GM23338 (cell line): Measurements from ENCODE around the gene NCKIPSD.
A peak's percentile ranks its signal among the peaks of the same experiment; 100 is the strongest.

Source experiments
- CREB1 ChIP-seq: fragments of 250-450 bp; sonication (Bioruptor Pico); IDR thresholded peaks from 2 replicates; pipeline ENCODE4 v1.5.0; 2020; ENCODE audit warnings: low read depth, mild to moderate bottlenecking, moderate library complexity
- EZH2 ChIP-seq: fragments of 200-600 bp; sonication (generic); IDR thresholded peaks from one replicate; pipeline ENCODE4 v1.8.0; 2017; ENCODE audit warnings: antibody characterized with exemption, mild to moderate bottlenecking, low read depth; ENCODE audit not compliant: unreplicated experiment
- EZH2phosphoT487 ChIP-seq: fragments of 200-600 bp; sonication (generic); IDR thresholded peaks from one replicate; pipeline ENCODE4 v1.8.1; 2018; ENCODE audit warnings: antibody characterized with exemption; ENCODE audit not compliant: unreplicated experiment
- JUNB ChIP-seq: IDR thresholded peaks from one replicate; pipeline ENCODE4 v1.6.1; 2016; ENCODE audit warnings: antibody characterized with exemption; ENCODE audit not compliant: unreplicated experiment
- NANOG ChIP-seq: IDR thresholded peaks from 2 replicates; pipeline ENCODE4 v1.6.1; 2016; ENCODE audit warnings: antibody characterized with exemption, borderline replicate concordance
- POLR2AphosphoS5 ChIP-seq: IDR thresholded peaks from 2 replicates; pipeline ENCODE4 v1.6.1; 2016; ENCODE audit warnings: antibody characterized with exemption, low read depth
- STAT1 ChIP-seq: IDR thresholded peaks from one replicate; pipeline ENCODE4 v1.6.1; 2016; ENCODE audit warnings: antibody characterized with exemption; ENCODE audit not compliant: unreplicated experiment
- ZNF114 ChIP-seq: fragments of 250-450 bp; sonication (Bioruptor Pico); IDR thresholded peaks from 2 replicates; pipeline ENCODE4 v1.5.0; 2020; ENCODE audit warnings: mild to moderate bottlenecking, moderate library complexity
- ZNF331 ChIP-seq: fragments of 250-450 bp; sonication (Bioruptor Pico); IDR thresholded peaks from 2 replicates; pipeline ENCODE4 v1.5.0; 2020; ENCODE audit warnings: low read depth, mild to moderate bottlenecking, moderate library complexity
- TF ChIP-seq, protein P1 (sequence below), 2 experiments: fragments of 200-600 bp in 1 of 2; sonication (generic) in 1 of 2; conservative IDR thresholded peaks; 2 replicates each; pipeline versions ENCODE4 v1.5.1 to v1.6.1; 2016 to 2017; ENCODE audit warnings: antibody characterized with exemption in 2 of 2, low read depth in 2 of 2, mild to moderate bottlenecking in 2 of 2, moderate library complexity in 1 of 2
- TF ChIP-seq, protein P2 (sequence below): IDR thresholded peaks from one replicate; pipeline ENCODE4 v1.6.1; 2018; ENCODE audit warnings: antibody characterized with exemption; ENCODE audit not compliant: unreplicated experiment
- TF ChIP-seq, protein P3 (sequence below): IDR thresholded peaks from 2 replicates; pipeline ENCODE4 v1.6.1; 2016; ENCODE audit warnings: antibody characterized with exemption
- TF ChIP-seq, protein P4 (sequence below): fragments of 250-450 bp; sonication (Bioruptor Pico); IDR thresholded peaks from 2 replicates; pipeline ENCODE4 v1.5.0; 2020; ENCODE audit warnings: mild to moderate bottlenecking, moderate library complexity

DNA sequence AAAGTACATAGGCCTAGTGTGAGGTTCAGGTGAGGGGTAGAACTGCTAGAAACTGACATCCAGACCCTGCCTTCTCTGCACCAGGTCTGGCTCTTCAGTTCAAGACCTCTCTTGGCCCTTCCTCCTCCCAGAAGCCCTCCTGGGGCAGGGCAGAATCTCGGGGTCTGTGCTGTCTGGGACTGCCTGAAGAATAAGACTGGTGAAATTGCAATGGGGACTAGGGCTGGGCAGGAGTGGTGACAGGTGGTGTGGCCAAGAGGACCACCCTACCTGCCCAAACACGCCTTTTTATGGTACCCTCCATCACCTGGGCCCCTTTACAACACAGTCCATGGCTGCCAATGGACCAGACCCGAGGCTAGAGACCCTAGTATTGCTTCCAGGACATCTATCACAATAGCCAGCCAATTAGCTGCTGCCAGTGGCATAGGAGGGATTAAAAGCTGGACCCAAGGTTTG lies 1.5 kb upstream of the NCKIPSD start:
- TF ChIP-seq, protein P1, sequence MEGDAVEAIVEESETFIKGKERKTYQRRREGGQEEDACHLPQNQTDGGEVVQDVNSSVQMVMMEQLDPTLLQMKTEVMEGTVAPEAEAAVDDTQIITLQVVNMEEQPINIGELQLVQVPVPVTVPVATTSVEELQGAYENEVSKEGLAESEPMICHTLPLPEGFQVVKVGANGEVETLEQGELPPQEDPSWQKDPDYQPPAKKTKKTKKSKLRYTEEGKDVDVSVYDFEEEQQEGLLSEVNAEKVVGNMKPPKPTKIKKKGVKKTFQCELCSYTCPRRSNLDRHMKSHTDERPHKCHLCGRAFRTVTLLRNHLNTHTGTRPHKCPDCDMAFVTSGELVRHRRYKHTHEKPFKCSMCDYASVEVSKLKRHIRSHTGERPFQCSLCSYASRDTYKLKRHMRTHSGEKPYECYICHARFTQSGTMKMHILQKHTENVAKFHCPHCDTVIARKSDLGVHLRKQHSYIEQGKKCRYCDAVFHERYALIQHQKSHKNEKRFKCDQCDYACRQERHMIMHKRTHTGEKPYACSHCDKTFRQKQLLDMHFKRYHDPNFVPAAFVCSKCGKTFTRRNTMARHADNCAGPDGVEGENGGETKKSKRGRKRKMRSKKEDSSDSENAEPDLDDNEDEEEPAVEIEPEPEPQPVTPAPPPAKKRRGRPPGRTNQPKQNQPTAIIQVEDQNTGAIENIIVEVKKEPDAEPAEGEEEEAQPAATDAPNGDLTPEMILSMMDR (conservative IDR thresholded peaks at IDR 0.05; ENCODE audit: low read depth in 2 of 2) = no peak
- TF ChIP-seq POLR2AphosphoS5 (peak; percentile 17; the same call in 1 of the 2 replicates), EZH2phosphoT487 (no peak), EZH2 (no peak), STAT1 (no peak), ZNF114 (CRISPR knock-in tag) (no peak), ZNF331 (no peak), CREB1 (CRISPR knock-in tag) (no peak), JUNB (no peak), NANOG (no peak)
- TF ChIP-seq, protein P2, sequence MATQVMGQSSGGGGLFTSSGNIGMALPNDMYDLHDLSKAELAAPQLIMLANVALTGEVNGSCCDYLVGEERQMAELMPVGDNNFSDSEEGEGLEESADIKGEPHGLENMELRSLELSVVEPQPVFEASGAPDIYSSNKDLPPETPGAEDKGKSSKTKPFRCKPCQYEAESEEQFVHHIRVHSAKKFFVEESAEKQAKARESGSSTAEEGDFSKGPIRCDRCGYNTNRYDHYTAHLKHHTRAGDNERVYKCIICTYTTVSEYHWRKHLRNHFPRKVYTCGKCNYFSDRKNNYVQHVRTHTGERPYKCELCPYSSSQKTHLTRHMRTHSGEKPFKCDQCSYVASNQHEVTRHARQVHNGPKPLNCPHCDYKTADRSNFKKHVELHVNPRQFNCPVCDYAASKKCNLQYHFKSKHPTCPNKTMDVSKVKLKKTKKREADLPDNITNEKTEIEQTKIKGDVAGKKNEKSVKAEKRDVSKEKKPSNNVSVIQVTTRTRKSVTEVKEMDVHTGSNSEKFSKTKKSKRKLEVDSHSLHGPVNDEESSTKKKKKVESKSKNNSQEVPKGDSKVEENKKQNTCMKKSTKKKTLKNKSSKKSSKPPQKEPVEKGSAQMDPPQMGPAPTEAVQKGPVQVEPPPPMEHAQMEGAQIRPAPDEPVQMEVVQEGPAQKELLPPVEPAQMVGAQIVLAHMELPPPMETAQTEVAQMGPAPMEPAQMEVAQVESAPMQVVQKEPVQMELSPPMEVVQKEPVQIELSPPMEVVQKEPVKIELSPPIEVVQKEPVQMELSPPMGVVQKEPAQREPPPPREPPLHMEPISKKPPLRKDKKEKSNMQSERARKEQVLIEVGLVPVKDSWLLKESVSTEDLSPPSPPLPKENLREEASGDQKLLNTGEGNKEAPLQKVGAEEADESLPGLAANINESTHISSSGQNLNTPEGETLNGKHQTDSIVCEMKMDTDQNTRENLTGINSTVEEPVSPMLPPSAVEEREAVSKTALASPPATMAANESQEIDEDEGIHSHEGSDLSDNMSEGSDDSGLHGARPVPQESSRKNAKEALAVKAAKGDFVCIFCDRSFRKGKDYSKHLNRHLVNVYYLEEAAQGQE = no peak
- TF ChIP-seq, protein P3, sequence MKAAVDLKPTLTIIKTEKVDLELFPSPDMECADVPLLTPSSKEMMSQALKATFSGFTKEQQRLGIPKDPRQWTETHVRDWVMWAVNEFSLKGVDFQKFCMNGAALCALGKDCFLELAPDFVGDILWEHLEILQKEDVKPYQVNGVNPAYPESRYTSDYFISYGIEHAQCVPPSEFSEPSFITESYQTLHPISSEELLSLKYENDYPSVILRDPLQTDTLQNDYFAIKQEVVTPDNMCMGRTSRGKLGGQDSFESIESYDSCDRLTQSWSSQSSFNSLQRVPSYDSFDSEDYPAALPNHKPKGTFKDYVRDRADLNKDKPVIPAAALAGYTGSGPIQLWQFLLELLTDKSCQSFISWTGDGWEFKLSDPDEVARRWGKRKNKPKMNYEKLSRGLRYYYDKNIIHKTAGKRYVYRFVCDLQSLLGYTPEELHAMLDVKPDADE = no peak
- TF ChIP-seq, protein P4, sequence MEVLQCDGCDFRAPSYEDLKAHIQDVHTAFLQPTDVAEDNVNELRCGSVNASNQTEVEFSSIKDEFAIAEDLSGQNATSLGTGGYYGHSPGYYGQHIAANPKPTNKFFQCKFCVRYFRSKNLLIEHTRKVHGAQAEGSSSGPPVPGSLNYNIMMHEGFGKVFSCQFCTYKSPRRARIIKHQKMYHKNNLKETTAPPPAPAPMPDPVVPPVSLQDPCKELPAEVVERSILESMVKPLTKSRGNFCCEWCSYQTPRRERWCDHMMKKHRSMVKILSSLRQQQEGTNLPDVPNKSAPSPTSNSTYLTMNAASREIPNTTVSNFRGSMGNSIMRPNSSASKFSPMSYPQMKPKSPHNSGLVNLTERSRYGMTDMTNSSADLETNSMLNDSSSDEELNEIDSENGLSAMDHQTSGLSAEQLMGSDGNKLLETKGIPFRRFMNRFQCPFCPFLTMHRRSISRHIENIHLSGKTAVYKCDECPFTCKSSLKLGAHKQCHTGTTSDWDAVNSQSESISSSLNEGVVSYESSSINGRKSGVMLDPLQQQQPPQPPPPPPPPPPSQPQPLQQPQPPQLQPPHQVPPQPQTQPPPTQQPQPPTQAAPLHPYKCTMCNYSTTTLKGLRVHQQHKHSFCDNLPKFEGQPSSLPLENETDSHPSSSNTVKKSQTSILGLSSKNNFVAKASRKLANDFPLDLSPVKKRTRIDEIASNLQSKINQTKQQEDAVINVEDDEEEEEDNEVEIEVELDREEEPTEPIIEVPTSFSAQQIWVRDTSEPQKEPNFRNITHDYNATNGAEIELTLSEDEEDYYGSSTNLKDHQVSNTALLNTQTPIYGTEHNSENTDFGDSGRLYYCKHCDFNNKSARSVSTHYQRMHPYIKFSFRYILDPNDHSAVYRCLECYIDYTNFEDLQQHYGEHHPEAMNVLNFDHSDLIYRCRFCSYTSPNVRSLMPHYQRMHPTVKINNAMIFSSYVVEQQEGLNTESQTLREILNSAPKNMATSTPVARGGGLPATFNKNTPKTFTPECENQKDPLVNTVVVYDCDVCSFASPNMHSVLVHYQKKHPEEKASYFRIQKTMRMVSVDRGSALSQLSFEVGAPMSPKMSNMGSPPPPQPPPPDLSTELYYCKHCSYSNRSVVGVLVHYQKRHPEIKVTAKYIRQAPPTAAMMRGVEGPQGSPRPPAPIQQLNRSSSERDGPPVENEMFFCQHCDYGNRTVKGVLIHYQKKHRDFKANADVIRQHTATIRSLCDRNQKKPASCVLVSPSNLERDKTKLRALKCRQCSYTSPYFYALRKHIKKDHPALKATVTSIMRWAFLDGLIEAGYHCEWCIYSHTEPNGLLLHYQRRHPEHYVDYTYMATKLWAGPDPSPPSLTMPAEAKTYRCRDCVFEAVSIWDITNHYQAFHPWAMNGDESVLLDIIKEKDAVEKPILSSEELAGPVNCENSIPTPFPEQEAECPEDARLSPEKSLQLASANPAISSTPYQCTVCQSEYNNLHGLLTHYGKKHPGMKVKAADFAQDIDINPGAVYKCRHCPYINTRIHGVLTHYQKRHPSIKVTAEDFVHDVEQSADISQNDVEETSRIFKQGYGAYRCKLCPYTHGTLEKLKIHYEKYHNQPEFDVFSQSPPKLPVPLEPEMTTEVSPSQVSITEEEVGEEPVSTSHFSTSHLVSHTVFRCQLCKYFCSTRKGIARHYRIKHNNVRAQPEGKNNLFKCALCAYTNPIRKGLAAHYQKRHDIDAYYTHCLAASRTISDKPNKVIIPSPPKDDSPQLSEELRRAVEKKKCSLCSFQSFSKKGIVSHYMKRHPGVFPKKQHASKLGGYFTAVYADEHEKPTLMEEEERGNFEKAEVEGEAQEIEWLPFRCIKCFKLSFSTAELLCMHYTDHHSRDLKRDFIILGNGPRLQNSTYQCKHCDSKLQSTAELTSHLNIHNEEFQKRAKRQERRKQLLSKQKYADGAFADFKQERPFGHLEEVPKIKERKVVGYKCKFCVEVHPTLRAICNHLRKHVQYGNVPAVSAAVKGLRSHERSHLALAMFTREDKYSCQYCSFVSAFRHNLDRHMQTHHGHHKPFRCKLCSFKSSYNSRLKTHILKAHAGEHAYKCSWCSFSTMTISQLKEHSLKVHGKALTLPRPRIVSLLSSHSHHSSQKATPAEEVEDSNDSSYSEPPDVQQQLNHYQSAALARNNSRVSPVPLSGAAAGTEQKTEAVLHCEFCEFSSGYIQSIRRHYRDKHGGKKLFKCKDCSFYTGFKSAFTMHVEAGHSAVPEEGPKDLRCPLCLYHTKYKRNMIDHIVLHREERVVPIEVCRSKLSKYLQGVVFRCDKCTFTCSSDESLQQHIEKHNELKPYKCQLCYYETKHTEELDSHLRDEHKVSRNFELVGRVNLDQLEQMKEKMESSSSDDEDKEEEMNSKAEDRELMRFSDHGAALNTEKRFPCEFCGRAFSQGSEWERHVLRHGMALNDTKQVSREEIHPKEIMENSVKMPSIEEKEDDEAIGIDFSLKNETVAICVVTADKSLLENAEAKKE (CRISPR knock-in tag) = no peak
